ENCODE data around the gene TM9SF1.

TM9SF1 gene

DNA sequence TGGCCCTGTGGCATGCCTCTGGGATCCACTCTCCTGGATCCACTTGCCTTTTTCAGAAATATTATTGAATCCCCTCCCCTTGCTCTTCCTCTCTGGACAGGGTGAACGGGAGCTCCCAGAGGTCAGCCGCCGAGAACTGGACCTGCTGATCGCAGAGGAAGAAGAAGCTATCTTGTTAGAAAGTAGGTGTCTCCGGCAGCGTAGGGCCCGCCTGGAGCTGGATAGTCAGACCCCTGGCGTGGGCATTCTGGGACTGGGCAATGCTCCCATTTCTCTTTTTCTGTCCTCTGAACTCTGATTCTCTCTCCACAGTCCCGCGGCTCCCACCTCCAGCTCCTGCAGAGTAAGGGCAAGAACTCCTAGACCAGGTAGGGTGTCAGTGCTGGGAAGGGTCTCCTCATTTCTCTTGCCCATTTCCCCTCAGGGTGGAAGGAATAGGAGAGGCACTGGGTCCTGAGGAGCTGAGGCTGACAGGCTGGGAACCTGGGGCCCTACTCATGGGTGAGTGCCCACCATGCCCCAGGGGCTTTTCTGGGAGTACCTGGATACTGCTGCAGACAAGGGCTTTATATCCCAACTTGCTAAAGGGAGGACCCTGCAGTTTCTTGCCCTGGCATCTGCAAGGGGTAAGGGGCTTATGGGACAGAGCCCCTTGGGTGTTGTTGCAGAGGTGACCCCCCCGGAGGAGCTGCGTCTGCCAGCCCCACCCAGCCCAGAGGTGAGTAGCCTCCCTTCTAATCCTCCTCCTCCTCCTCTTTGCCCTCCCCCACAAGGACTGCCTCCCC, 18.0 kb downstream of the TM9SF1 start:
- no peak for DNase-seq

DNA sequence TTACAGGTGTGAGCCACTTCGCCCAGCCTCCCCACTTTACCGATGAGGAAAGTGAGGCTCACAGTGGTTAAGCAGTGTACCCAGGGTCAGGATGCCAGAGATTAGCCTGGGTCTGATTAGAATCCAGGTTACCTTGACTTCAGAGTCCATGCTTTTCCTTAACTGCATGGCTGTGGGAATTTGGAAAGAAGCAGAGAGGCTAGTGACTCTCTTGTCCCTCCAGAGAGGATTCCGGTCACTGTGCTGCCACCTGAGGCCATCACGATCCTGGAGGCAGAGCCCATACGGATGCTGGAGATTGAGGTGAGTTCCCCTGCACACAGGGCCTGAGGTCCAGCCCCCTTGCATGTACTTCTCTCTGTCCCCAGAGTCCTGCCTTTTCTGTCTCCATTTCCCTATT, 18.6 kb downstream of the TM9SF1 start:
- DNase-seq, result no peak

DNA sequence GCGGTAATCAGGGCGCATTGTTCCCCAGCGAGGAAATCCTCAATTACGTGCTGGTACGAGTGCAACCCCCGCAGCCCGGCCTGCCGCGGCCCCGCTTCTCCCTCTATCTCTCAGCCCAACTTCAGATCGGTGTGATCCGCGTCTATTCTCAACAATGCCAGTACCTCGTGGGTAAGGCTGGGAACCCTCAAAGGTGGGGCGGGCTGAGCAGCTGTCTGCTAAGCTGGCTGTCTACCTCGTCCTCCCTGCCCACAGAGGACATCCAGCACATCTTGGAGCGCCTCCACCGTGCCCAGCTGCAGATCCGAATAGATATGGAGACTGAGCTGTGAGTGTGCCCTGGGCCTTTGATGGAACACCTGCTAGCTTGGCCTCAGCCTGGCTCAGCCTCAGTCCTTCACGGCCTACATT, 22.4 kb downstream of the TM9SF1 start:
- DNase-seq, result no peak

DNA sequence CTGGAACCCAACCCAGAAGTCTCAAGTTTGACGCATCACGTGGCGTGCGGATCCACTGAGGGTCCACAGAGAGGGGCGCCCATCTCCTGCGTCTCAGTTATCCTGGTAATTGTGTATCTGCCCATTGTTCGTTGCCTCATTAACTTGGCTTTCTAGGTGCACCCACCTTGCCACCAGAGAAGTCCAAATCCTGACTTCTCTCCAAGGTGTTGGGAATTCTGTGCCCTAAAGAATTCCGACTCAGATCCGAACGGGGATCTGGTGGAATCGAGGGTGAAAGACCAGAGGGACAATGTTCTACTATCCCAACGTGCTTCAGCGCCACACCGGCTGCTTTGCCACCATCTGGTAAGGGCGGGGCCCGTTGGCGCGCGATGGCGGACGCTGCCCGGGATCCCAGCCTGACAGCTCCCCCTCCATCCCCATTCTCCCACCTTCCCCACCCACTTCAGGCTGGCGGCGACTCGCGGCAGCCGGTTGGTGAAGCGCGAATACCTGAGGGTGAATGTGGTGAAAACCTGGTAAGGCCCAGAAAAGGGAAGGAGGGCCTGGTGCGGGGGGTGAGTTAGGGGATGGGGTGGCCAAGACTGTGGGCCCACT, 22.9 kb downstream of the TM9SF1 start:
- no peak for DNase-seq

DNA sequence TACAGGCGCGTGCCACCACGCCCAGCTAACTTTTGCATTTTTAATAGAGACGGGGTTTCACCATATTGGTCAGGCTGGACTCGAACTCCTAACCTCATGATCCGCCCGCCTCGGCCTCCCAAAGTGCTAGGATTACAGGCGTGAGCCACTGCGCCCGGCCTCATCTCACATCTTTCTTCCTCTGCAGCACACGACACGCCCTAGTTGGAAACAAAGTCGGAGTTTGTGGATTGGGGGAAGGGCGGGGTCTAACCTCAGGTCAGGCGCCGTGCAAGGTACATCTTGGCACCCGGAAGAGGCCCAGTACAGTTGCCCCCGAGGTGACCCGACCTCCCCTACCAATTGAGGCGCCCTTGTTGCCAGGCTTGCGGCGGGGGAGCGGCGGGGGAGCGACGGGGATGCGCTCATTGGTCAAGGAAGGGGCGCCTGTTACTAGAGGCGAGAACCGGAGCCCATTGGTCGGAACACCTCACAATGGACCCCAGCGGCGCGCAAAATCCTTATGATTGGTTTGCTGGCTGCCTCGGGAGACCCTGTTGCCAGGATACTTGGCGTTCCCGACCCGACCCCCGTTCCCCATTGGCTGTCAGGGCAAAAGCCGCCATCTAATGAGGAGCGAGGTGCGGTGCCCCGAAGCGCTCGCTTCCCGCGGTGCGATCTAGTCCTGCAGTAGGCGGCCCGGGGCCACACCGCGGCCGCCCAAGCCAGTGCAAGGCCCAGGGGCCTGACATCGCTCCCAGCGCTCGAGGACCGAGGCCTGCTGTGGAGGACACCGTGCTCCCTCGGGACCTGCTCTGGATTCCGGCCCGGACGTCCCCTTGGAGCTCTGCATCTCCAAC, 23.6 kb downstream of the TM9SF1 start, which contains the start of gene REC8:
REC8 (plus strand) TSS at position 659 of the 839 bp plus-strand sequence. CDS start 473 bp downstream, outside the sequence.
- DNase-seq, result peak; percentile 65

DNA sequence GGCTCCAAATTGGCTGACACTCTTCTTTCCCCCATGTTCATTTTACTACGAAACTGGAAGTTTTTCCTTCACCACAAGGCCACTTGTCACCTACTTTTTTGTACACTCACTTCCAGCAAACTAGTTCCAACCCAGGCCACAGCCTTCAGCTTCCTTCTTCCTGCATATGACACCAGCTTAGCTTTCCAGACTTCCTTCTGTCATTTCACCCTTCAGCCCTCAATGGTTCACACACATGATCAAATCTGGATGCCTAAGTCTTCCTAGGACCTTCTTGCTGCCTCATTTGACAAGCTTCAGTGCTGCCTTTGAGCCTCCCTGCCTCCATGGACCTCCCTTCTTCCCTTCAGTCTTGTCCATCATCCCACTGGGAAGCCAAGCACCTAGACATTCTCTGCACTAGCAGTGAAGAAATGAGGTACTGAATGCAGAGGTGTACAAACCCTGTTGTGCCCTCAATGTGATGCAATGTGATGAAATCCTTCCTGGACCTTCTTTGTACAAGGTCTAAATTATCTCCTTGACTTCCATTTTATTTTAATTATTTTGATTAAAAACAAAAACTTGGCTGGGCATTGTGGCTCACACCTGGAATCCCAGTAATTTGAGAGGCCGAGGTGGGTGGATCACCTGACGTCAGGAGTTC, 27.6 kb downstream of the TM9SF1 start:
- DNase-seq, result no peak

DNA sequence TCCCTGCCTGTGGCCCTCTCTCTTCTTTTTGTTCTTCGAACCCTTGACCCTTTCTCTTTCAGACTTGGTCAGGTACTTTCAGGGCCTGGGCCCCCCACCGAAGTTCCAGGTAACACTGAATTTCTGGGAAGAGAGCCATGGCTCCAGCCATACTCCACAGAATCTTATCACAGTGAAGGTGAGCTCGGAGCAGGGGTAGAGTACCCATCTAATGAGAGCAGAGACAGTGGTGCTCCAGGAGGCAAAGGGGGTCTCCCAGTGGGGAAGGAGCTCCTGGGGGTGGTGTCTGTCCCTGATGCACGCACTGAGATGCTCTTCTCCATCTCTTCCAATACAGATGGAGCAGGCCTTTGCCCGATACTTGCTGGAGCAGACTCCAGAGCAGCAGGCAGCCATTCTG, 29.5 kb downstream of the TM9SF1 start:
- no peak for DNase-seq

DNA sequence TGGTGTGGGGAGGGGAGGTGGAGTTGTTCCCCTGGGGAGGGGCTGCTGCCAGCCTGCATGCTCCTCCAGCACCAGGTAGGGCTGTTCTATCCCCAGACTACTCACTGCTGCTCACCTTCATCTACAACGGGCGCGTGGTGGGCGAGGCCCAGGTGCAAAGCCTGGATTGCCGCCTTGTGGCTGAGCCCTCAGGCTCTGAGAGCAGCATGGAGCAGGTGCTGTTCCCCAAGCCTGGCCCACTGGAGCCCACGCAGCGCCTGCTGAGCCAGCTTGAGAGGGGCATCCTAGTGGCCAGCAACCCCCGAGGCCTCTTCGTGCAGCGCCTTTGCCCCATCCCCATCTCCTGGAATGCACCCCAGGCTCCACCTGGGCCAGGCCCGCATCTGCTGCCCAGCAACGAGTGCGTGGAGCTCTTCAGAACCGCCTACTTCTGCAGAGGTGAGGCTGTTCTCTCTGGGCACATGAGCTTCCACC, 30.7 kb downstream of the TM9SF1 start:
- DNase-seq, result no peak

DNA sequence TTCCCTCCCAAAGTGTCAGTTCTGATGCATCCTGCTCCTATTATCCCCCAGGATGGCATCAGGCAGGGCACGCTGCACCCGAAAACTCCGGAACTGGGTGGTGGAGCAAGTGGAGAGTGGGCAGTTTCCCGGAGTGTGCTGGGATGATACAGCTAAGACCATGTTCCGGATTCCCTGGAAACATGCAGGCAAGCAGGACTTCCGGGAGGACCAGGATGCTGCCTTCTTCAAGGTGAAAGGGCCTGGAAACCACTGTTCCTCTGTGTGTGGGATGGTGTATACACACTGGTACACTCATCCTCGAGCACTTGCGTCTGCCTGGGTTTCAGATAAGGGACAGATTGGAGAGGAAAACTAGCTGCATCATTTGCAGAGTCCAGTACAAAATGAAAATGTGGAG, 33.1 kb downstream of the TM9SF1 start:
- DNase-seq, result peak; percentile 37

DNA sequence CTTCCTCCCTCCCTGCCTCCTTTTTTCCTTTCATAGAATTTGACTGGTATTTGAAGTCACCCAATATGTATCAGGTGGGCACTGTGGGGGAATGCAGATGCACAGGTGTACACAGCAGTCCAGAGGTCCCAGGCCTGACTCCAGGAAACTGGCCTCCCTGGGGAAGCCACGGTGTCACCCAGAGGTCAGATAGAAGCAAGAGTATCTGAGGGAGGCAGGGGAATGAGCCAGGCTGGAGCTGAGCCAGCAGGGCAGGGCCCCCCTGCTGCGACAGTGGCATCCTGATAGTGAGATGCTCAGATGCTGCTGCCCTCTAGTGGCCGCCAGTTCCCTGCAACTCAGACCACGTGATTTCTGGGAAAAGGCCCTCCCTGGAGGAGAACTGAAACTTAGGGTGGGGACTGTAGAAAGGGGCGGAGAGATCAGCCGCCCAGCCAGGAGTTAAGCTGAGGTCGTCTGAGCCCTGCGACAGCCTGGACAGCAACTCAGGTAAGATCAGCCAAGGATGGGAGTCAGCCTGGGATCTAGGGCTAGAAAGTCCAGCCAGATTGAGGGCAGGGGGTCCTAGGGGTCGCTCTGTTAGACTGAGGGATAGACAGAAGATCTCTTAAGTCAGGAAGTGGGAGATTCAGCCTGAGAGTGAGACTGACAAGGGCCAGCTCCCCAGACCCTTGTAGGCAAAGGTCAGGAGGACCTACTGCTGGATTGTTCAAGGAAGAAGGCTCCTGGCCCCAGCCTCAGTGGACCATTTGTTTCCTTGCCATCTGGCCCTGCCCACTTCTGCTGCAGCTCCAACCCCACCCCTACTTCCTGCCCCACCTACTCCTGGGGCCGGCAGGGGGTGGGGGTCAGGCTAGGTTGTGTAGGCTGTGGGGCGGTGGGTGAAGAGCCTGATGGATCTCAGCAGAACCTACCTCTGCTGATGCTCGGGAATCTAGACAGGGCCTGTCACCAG, 34.1 kb downstream of the TM9SF1 start, which contains the start of gene IRF9:
IRF9 (plus strand) TSS at position 416 of the 955 bp plus-strand sequence. CDS start 880 bp downstream, outside the sequence.
- peak; percentile 97 for DNase-seq

DNA sequence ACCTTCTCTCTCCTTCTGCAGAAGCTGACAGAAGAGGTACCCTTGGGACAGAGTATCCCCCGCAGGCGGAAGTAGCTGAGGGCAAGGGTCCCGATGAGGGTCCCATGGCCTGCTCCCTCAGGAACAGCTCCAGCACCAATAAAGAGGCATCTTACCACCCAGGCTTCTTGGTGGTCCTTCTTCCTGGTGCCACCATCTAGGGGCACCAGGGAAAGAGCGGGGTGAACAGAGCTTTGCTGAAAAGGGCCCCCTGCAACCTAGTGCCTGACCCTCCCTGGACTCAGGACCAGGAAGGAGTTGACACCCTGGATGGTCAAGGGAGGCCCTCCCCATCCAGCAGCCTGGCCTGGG, 34.8 kb downstream of the TM9SF1 start:
- no peak for DNase-seq

DNA sequence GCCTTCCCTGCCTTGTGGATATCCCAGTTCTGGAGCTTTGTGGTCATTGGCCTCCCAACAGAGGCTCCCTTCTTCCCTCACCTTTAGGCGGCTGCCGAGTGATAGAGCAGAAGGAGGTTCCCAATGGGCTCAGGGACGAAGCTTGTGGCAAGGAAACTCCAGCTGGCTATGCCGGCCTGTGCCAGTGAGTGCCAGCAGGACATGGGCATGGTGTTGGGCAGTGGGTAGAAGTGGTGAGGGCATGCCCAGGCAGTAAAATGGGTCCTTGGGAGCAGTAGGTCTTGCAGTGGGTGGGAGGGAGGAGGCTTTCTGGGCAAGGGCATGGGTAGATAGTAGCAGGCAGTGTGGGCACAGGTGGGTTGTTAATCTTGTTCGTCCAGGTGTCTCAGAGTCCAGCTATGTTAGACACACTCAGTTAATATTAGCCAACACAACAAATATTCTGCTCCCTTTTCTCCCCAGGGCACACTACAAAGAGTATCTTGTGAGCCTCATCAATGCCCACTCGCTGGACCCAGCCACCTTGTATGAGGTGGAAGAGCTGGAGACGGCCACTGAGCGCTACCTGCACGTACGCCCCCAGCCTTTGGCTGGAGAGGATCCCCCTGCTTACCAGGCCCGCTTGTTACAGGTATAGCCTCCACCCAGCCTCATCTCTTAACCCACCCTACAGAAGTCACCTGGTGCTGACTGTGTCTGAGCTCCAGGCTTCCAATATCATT, 35.3 kb downstream of the TM9SF1 start:
- no peak for DNase-seq

DNA sequence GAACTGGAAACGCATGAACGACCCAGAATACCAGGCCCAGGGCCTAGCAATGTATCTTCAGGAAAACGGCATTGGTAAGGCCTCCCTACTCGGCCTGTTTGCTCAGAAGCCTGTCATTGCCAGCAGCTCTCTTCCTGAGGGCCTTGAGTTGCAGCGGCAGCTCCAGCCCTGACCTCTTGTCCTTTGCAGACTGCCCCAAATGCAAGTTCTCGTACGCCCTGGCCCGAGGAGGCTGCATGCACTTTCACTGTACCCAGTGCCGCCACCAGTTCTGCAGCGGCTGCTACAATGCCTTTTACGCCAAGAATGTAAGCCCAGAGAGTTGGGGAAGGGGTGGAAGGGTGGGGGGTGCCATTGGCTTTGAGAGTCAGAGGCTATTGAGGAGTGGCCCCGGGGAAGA, 37.9 kb downstream of the TM9SF1 start:
- DNase-seq, result no peak

DNA sequence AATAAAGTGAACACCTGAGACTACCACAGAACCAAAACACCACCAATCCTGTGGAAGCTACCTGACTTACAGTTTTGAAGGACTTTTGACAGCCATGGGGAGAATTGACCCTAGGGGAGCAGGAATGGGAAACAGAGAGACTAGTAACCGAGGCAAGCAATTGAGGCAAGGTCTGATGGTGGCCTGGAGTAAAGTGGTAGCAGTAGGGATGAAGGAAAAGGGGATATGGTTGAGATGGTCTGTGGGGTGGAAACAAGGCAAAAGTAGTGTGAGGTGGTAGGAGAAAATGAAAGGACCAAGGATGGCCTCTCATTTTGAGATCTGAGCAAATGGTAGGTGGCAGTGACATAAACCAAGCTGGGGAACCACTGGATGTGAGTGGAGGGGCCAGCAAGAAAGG, 38.4 kb downstream of the TM9SF1 start:
- no peak for DNase-seq

DNA sequence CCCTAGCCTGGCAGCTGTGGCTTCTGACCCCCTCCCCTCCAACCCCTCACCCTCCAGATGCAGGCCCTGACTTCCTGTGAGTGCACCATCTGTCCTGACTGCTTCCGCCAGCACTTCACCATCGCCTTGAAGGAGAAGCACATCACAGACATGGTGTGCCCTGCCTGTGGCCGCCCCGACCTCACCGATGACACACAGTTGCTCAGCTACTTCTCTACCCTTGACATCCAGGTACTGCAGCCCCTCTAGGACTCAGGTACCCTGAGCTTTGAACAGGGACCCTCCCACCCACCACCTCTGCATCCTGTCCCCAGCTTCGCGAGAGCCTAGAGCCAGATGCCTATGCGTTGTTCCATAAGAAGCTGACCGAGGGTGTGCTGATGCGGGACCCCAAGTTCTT, 40.1 kb downstream of the TM9SF1 start:
- no peak for DNase-seq

DNA sequence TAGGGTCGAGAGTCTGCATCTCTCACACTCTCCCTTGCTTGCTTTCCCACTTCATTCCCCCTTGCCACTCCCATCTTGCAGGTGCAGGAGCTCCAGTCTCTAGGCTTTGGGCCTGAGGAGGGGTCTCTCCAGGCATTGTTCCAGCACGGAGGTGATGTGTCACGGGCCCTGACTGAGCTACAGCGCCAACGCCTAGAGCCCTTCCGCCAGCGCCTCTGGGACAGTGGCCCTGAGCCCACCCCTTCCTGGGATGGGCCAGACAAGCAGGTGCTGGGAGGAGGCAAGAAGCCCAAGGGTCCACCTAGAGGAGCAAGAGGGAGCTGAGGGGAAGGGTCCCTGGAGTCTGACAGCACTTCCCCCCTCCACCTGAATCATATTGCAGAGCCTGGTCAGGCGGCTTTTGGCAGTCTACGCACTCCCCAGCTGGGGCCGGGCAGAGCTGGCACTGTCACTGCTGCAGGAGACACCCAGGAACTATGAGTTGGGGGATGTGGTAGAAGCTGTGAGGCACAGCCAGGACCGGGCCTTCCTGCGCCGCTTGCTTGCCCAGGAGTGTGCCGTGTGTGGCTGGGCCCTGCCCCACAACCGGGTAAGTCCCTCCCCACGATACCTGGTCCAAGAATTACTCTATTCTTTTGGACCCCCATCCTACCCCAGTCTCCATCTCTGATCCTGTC, 43.7 kb downstream of the TM9SF1 start:
- no peak for DNase-seq

DNA sequence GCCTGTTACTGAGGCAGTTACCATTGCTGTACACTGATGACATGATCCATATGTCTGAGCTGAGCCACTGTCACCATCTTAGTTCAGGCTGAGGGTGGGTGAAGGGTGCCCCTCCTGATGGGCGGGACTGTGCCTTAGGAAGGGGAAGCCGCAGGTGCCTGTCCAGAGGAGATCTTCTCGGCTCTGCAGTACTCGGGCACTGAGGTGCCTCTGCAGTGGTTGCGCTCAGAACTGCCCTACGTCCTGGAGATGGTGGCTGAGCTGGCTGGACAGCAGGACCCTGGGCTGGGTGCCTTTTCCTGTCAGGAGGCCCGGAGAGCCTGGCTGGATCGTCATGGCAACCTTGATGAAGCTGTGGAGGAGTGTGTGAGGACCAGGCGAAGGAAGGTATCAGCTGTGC, 44.2 kb downstream of the TM9SF1 start:
- no peak for DNase-seq

DNA sequence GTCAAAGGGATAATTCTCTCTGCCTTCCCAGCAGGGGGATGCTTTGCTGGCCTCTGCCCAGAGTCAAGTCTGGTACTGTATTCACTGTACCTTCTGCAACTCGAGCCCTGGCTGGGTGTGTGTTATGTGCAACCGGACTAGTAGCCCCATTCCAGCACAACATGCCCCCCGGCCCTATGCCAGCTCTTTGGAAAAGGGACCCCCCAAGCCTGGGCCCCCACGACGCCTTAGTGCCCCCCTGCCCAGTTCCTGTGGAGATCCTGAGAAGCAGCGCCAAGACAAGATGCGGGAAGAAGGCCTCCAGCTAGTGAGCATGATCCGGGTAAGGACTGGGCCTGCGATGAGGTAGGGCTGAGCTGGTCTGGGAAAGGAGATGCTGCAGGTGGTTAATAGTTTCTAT, 44.7 kb downstream of the TM9SF1 start:
- DNase-seq, result no peak

DNA sequence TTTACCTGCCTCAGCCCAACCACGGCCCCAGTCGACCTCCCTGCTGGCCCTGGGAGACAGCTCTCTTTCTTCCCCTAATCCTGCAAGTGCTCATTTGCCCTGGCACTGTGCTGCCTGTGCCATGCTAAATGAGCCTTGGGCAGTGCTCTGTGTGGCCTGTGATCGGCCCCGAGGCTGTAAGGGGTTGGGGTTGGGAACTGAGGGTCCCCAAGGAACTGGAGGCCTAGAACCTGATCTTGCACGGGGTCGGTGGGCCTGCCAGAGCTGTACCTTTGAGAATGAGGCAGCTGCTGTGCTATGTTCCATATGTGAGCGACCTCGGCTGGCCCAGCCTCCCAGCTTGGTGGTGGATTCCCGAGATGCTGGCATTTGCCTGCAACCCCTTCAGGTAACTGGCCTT, 45.2 kb downstream of the TM9SF1 start:
- DNase-seq, result no peak

DNA sequence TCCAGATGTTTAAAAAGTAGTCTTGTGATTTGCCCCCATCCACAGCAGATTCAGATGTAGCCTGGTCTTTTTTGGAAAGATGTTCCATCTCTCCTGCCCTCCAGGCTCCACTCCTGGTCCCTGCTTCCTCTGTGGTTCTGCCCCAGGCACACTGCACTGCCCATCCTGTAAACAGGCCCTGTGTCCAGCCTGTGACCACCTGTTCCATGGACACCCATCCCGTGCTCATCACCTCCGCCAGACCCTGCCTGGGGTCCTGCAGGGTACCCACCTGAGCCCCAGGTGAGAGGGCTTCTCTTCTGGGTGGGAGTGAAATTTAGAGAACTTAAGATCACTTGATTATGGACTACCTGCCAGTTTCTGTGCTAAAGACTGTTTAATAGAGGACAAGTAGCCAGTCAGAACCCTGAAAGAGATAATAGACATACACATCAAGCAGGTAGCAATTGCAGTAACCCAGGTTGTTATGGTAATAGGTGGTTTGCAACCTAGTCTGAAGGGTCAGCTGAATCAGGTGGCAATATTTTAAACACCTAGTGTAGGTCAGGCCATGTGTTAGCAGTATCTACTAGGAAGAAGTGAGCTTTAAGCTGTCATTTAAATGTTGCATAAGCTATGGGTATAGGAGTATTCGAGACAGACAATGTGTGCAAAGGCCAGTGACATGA, 45.8 kb downstream of the TM9SF1 start:
- no peak for DNase-seq

Measured in stimulated activated CD4-positive, alpha-beta T cell treated with anti-CD3 and anti-CD28 coated beads, Interleukin-4, amount 100 ng/mL, for 1 hour (primary cell).